Right ventricle myocardium superior (tissue), 1 donor: ENCODE data around the gene BBS10. TPM values are rescaled to one million over a fixed set of nuclear protein-coding genes. Genes with fewer than 3 reads are reported as not detected.
A peak's percentile ranks its signal among the peaks of the same experiment; 100 is the strongest.
"Not testable (repeated sequence)": the region's sequence is repeated elsewhere in the genome, so short reads cannot be mapped to it uniquely, and the experiment has no call there.

Experiments
- ATAC-seq: fragments of 200-7000 bp; cut with Tn5 transposase; one replicate; pipeline ENCODE4 v1.9.1; 2020; ENCODE audit warnings: mild to moderate bottlenecking; ENCODE audit not compliant: poor library complexity
- DNase-seq: peaks from one replicate; pipeline ENCODE4 v3.0.0-alpha.2; 2020
- intact Hi-C: fragments of 100-400 bp; cut with DNase I; formaldehyde crosslinking; loops from one replicate; pipeline ENCODE4 v1.11.2; 2022
- total RNA-seq: library from RNA; stranded (reverse); fragmentation: NEBNext Ultra II Directional; extraction: Animal tissue kit (Norgen Biotek cat#: 25700); gene quantifications from one replicate; pipeline ENCODE4 v1.2.1, GENCODE V29; 2021
- donor health status: DM: no; HTN: yes; CAD: no; lungs with severe emphysema.

Gene BBS10
- total RNA-seq, 1 donor from 2014 or later = 8.0 TPM

- intact Hi-C loops = no loop called here
- ATAC-seq (peak; percentile 86), DNase-seq (no peak)
Measured at GRCh38 chr12:76340680-76341435, 7.4 kb downstream of the BBS10 start.

DNA sequence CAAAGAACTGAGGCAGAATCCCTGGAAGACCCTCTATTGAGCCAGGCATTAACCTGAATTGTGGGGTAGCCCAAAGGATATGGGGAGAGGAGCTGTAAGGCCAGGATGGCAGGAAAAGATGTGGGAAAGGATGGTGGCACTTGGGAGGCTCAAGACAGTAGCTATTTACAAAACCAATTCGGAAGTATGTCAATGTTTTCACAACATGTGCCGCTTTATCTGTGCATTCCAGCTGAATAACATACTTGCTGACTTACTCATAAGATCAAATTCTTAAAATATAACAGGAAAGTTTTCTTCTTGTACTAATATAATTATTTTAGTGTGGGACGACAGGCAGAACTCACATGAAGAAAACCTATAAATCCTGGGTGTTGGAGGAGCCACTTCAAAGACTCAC lies 10.6 kb downstream of the BBS10 start:
- ATAC-seq = no peak
- no peak for DNase-seq
- intact Hi-C loops = no loop called here

DNA sequence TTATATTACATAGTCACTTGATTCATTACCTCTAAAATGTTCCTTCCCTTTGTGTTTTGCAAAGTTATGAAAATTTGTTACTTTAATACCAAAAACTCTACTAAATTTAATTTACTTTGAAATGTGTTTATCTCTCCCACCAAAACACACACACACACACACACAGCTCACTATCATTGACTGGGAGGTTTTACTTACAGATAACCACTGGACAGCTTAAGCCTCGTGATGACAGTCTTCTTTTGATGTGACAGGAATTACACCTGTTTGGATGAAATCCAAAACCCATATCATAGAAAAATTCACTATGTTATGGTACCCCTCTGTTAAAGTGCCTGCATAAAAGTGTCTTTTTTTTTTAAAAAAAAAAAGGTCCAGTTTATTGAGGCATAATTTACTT lies 15.6 kb downstream of the BBS10 start:
- DNase-seq (no peak), ATAC-seq (no peak)
- intact Hi-C loops = no loop called here

DNA sequence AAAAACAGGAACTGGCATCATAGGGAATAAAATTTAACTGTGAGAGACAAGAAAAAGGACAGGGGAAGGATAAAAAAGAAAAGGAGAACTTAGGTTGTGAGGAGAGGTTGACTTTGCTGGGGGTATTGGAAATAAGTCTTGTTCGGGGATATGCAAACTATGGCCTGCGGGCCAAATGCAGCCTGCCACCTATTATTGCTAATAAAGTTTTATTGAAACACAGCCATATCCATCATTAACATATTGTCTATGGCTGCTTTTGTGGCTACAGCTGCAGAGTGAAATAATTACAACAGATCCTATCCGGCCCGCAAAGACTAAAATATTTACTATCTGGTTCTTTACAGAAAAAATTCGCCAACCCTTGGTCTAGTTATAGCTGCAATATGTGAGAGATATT lies 18.6 kb downstream of the BBS10 start:
- ATAC-seq (no peak), DNase-seq (no peak)
- intact Hi-C loops = no loop called here

GRCh38 chr12:76329159-76329558 lies 19.1 kb downstream of the BBS10 start:
- ATAC-seq (no peak), DNase-seq (no peak)
- intact Hi-C loops = no loop called here

GRCh38 chr12:76319595-76320319 lies 28.5 kb downstream of the BBS10 start:
- intact Hi-C loops, ATAC-seq, DNase-seq: not testable (repeated sequence)

DNA sequence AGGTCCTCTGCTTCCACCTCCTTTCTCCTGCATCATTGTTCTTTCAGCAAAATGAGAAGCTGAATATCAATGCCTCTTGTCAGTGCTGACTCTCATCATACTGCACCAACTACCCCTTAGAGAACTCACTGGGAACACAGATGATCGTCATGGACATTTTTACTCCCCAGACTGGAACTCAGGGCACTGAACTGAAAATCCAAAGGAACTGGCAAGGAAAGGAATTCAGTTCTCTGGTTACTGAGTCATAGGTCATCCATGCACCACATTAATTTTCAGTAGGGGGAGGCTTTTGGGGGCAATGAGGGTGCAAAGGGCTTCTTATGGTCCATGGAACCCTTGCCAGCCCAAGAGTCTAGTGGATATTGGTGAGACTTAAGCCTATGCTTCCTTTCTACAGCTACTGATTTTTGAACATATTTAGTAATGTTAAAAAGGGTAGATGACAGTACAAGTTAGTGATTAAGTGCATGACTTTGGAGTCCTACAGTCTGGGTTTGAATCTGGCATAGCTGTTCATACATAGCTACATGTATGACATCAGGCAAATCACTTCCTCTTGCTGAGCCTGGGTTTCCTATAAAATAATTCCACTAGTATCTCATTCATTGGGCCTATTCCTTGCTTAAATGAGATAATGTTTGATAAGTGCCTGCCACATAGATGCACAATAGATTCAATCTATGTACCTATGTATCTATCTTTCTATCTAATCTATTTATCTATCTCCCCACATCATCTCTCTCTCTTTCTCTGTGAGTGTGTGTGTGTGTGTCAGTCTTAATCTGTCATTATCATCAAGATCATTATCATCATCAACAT lies 29.2 kb downstream of the BBS10 start:
- intact Hi-C loops = no loop called here
- ATAC-seq = no peak

GRCh38 chr12:76317976-76318375 lies 30.2 kb downstream of the BBS10 start:
- ATAC-seq (no peak), DNase-seq (no peak)
- intact Hi-C loops = no loop called here

More for the DNA sequence above, 29.2 kb downstream of the BBS10 start:
- DNase-seq = no peak

DNA sequence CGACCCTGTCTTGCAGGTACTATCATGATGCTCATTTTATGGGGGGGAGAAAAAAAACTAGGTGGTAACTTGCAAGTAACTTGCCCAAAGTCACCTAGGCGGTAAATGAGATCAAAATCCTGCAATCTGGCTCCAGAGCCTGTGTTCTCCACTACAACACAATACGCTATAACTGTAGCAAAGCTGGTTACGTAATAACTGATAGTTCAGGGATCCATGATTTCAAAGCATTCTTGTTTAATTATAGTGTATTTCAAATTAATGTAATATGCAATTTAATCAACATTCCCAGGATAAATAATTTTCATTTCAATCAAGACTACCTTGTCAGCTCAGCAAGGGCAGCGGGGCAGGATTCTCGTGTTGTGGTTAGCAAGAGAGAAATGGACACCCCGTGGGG lies 31.7 kb downstream of the BBS10 start:
- DNase-seq = no peak
- intact Hi-C loops = no loop called here
- ATAC-seq = no peak

GRCh38 chr12:76313299-76313698 lies 34.9 kb downstream of the BBS10 start:
- intact Hi-C loops = no loop called here
- no peak for ATAC-seq
- no peak for DNase-seq

GRCh38 chr12:76312315-76312714 lies 35.9 kb downstream of the BBS10 start:
- no peak for ATAC-seq
- intact Hi-C loops = no loop called here
- DNase-seq = no peak

DNA sequence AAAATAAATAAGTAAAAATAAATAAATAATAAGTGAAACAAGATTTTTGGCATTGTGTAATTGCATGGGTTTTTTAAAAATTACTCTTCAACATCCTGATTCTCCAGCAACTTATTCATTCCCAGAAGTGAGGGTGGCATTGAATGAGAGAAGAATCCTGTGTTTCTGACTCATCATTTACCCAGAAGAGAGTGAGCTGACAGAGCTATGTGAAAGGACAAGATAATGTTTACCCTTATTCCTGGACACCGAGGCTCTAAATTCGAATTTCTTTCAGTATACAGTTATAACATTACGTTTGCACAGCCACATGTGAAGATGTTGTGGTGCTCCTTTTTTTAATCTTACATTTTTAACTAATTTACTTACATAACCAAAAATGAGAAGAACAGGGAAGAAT lies 36.4 kb downstream of the BBS10 start:
- DNase-seq (no peak), ATAC-seq (no peak)
- intact Hi-C loops = no loop called here

GRCh38 chr12:76310110-76310509 lies 38.1 kb downstream of the BBS10 start:
- DNase-seq = no peak
- ATAC-seq = no peak
- intact Hi-C loops = no loop called here

DNA sequence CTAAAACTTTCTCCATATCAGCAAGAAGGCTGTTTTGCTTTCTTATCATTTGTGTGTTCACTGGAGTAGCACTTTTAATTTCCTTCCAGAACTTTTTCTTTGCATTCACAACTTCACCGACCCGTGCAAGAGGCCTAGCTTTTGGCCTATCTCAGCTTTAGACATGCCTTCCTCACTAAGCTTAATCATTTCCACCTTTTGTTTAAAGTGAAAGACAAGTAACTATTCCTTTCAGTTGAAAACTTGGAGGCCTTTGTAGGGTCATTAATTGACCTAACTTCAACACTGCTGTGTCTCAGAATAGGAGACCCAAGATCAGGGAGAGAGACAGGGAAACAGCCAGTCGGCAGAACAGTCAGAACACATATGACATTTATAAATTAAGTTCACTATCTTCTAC lies 39.3 kb downstream of the BBS10 start:
- ATAC-seq (no peak), DNase-seq (no peak)

DNA sequence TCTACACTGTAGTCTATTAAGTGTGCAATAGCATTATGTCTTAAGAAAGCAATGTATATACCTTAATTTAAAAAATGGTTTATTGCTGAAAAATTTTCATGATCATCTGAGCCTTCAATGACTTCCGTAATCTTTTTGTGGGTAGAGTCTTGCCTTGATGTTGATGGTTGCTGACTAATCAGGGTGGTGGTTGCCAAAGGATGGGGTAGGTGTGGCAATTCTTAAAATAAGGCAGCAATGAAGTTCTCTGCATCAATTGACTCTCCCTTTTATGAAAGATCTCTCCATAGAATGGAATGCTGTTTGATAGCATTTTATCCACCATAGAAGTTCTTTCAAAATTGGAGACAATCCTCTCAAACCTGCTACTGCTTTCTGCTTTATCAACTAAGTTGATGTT lies 41.1 kb downstream of the BBS10 start:
- ATAC-seq = no peak

More for the DNA sequence above, 39.3 kb downstream of the BBS10 start:
- intact Hi-C loops = no loop called here

DNA sequence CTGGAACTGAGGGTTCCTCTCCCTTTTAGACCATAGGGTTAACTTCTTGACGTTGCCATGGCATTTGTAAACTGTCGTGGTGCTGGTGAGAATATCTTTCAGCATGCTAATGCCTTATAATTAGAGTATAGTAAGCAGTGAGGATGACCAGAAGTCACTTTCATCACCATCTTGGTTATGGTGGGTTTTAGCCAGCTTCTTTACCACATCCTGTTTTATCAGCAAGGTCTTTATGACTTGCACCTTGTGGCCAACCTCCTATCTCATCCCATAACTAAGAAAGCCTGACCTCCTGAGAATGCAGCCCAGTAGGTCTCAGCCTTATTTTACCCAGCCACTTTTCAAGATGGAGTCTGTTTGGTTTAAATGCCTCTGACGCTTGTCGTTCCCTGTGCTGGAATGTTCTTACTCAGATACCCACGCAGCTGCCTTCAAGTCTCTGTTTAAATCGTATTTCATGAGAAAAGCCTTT lies 44.2 kb downstream of the BBS10 start:
- intact Hi-C loops = no loop called here
- DNase-seq = no peak
- ATAC-seq = no peak

More for the DNA sequence above, 41.1 kb downstream of the BBS10 start:
- no peak for DNase-seq
- intact Hi-C loops = no loop called here

DNA sequence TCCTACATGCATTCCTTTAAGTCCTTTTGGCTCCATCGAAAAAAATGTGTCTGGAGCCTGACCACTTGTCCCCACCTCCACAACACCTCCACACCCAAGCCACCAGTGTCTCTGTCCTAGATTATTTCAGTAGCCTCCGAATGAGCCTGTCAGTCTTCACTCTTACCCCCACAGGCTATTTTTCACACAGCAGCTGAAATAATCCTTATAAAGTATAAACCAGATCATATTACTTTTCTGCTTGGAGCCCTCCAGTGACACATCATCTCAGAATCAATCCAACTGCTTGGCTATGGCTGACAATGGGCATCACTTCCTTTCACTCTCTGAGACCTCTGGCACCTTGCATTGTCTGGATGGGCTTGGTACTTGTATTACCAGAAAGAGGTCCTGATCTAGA lies 44.9 kb downstream of the BBS10 start:
- intact Hi-C loops = no loop called here
- ATAC-seq (no peak), DNase-seq (no peak)

DNA sequence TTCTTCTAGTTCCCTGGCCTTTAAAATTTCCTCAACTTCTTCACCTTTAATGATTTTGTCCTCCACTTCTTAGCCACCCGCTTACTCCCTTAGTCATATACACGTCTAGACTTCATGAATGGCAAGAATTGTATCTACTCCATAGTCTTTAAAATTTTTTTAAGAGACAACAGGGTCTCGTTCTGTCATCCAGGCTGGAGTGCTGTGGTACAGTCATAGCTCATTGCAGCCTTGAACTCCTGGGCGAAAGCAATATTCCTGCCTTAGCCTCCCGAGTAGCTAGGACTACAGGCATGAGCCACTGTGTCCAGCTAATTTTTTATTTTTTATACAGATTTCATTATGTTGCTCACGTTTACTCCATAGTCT lies 47.9 kb downstream of the BBS10 start:
- intact Hi-C loops = no loop called here
- no peak for ATAC-seq

GRCh38 chr12:76299536-76300296 lies 48.5 kb downstream of the BBS10 start:
- intact Hi-C loops = no loop called here
- no peak for DNase-seq
- ATAC-seq = no peak

More for the DNA sequence above, 47.9 kb downstream of the BBS10 start:
- no peak for DNase-seq
